ENCODE results near the gene NIPBL.
"Not testable (repeated sequence)": the region's sequence is repeated elsewhere in the genome, so short reads cannot be mapped to it uniquely, and the experiment has no call there.

NIPBL gene

DNA sequence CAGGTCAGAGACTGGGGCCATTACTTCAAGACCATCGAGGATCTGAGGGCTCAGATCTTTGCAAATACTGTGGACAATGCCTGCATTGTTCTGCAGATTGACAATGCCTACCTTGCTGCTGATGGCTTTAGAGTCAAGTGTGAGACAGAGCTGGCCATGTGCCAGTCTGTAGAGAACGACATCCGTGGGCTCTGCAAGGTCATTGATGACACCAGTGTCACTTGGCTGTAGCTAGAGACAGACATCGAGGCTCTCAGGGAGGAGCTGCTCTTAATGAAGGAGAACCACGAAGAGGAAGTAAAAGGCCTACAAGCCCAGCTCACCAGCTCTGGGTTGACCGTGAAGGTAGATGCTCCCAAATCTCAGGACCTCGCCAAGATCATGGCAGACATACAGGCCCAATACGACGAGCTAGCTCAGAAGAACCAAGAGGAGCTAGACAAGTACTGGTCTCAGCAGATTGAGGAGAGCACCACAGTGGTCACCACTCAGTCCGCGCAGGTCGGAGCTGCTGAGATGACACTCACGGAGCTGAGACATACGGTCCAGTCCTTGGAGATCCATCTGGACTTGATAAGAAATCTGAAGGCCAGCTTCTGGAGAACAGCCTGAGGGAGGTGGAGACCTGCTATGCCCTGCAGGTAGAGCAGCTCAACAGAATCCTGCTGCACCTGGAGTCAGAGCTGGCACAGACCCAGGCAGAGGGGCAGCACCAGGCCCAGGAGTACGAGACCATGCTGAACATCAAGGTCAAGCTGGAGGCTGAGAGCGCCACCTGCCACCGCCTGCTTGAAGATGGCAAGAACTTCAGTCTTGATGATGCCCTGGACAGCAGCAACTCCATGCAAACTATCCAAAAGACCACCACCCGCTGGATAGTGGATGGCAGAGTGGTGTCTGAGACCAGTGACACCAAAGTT is 9.3 kb downstream of the NIPBL start:
- no peak for DNase-seq (ENCODE audit: low read depth)
- TF ChIP-seq, protein P1, sequence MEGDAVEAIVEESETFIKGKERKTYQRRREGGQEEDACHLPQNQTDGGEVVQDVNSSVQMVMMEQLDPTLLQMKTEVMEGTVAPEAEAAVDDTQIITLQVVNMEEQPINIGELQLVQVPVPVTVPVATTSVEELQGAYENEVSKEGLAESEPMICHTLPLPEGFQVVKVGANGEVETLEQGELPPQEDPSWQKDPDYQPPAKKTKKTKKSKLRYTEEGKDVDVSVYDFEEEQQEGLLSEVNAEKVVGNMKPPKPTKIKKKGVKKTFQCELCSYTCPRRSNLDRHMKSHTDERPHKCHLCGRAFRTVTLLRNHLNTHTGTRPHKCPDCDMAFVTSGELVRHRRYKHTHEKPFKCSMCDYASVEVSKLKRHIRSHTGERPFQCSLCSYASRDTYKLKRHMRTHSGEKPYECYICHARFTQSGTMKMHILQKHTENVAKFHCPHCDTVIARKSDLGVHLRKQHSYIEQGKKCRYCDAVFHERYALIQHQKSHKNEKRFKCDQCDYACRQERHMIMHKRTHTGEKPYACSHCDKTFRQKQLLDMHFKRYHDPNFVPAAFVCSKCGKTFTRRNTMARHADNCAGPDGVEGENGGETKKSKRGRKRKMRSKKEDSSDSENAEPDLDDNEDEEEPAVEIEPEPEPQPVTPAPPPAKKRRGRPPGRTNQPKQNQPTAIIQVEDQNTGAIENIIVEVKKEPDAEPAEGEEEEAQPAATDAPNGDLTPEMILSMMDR (IDR thresholded peaks at IDR 0.05; ENCODE audit: low read length, missing control alignments): no peak
- H3K4me3 ChIP-seq (replicated peaks; ENCODE audit: low read depth, low read length): no peak overlapping the region

- DNase-seq (ENCODE audit: low read depth): no peak
- TF ChIP-seq, protein P1 (IDR thresholded peaks at IDR 0.05; ENCODE audit: low read length, missing control alignments): no peak
- H3K4me3 ChIP-seq (replicated peaks; ENCODE audit: low read depth, low read length): no peak overlapping the region
These were observed 10.2 kb downstream of the NIPBL start for GRCh38 chr5:36886791-36887190.

DNA sequence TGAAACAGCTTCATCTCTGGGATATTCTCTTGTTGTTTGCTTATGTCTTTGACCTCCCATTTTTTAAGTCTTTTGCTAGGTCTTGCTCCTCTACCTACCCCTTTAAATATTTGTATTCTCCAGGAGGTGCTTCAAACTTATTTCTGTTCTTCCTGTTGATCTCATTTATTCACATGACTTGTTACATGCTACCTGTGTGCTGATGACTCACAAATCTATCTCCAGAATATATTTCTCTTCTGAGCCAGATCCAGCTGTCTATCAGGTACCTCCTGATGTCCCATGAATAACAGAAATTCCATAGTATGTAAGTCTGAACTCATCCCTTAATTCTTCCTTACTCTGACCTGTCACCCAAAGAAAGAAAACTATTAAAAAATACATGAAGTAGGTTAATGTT is 11.0 kb downstream of the NIPBL start:
- TF ChIP-seq, protein P1 (IDR thresholded peaks at IDR 0.05; ENCODE audit: low read length, missing control alignments): no peak
- no peak overlapping the region for H3K4me3 ChIP-seq (replicated peaks; ENCODE audit: low read depth, low read length)
- DNase-seq (ENCODE audit: low read depth): no peak

- DNase-seq (ENCODE audit: low read depth): no peak
- TF ChIP-seq, protein P1 (IDR thresholded peaks at IDR 0.05; ENCODE audit: low read length, missing control alignments): no peak
- H3K4me3 ChIP-seq (replicated peaks; ENCODE audit: low read depth, low read length): no peak overlapping the region
These were observed 11.7 kb downstream of the NIPBL start for GRCh38 chr5:36888303-36888702.

DNA sequence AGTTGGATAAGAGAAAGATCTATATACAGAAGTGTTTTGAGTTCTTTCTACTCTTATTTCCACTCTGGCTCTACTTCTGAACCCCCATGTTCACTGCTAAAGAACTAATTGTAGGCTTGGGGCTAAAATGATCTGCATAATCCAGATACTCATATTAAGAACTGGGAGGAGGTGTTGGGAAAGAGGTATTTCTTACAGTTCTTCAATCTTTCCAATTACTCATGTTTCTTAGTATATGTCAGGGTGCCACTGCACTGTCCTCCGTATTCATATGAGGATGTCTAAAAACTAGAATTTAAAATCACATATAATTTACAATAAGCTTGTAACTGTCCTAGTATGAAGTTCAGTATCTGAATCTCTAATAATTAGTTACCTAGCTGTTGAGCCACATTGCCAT is 12.7 kb downstream of the NIPBL start:
- no peak overlapping the region for H3K4me3 ChIP-seq (replicated peaks; ENCODE audit: low read depth, low read length)
- DNase-seq (ENCODE audit: low read depth): no peak
- TF ChIP-seq, protein P1 (IDR thresholded peaks at IDR 0.05; ENCODE audit: low read length, missing control alignments): no peak

DNA sequence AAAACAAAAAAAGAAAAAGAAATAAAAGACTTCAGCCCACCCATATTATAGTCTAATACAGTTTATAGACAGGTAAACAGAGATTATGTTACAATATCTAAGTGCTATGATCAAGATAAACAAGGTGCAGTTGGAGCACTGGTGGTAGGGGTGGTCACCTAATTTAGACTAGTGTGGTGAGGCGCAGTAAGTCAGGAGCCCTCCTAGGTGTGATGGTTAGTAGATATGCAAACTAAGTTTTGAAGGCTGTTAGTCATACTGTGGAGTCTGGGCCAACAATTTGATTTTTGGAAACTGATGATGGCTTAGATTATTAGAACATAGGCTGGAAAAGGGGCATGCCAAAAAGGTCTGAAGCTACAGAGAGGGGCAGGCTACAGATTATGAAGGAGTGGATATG is 14.7 kb downstream of the NIPBL start:
- TF ChIP-seq, protein P1 (IDR thresholded peaks at IDR 0.05; ENCODE audit: low read length, missing control alignments): no peak
- no peak overlapping the region for H3K4me3 ChIP-seq (replicated peaks; ENCODE audit: low read depth, low read length)
- no peak for DNase-seq (ENCODE audit: low read depth)

GRCh38 chr5:36892085-36892830 is 15.7 kb downstream of the NIPBL start:
- H3K4me3 ChIP-seq (replicated peaks; ENCODE audit: low read depth, low read length); DNase-seq (ENCODE audit: low read depth): not testable (repeated sequence)

All from fibroblast of pulmonary artery (primary cell).